ENCODE data around the gene GEMIN7. TPM values are rescaled to one million over a fixed set of nuclear protein-coding genes. Genes with fewer than 3 reads are reported as not detected.
"Not testable (repeated sequence)": the region's sequence is repeated elsewhere in the genome, so short reads cannot be mapped to it uniquely, and the experiment has no call there.

Gene GEMIN7
- total RNA-seq, 1 experiment from 2014 or later, result 77.0 TPM

DNA sequence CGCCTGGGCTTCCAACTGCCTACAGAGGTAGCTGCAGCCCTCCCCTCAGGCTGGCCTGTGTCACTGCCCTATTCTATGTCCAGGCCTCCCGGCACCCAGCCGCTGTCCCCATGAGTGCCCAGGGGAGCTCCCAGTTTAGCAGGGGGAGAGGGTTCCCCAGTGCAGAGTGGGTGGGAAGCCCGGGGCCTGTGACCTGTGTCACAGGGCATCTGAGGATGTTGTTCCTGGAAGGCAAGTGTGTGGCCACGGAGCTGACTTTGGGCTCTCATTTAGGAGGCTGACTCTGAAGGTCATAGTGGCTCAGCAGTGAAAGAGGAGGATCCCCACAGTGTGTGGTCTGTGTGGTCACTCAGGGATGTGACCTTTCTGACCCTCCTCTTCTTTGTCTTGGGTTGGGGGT is 39.0 kb downstream of the GEMIN7 start:
- no peak overlapping the region for H3K4me3 ChIP-seq (ENCODE audit: insufficient read depth, low read depth, low read length)
- H3K36me3 ChIP-seq (replicated peaks; ENCODE audit: control insufficient read depth, insufficient read depth, low read length), result no peaks in the 10 kb centered on the region

DNA sequence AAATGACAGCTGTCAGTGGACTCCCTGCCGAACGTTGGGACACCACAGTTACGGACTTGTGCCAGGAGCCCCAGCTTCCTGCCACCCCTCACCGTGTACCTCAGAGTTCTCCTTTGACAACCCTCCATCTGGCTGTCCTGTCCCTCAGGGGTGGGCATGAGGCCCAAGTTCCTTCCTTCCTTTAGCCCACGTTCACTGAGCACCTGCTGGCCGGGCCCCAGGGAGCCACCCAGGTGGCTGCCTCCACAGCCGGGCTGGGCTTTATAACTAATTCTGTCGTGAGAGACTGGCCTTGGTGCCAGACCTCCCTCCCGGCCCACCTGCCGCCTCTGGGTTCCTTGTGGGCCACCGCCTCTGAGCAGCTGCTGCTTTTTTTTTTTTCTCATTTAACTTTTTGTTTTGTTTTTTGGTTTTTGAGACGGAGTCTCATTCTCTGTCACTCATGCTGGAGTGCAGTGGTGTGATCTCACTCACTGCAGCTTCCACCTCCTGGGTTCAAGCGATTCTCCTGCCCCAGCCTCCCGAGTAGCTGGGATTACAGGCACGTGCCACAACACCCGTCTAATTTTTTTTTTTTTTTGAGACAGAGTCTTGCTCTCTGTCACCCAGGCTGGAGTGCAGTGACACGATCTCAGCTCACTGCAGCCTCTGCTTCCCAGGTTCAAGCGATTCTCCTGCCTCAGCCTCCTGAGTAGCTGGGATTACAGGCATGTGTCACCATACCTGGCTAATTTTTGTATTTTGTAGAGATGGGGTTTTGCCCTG is 39.7 kb downstream of the GEMIN7 start:
- not testable (repeated sequence) for H3K4me3 ChIP-seq (ENCODE audit: insufficient read depth, low read depth, low read length); DNase-seq; H3K36me3 ChIP-seq (replicated peaks; ENCODE audit: control insufficient read depth, insufficient read depth, low read length); H3K27me3 ChIP-seq (ENCODE audit: control insufficient read depth, insufficient read depth, low read length)

More for the DNA sequence above, 39.0 kb downstream of the GEMIN7 start:
- H3K27me3 ChIP-seq (ENCODE audit: control insufficient read depth, insufficient read depth, low read length), result no peaks in the 10 kb centered on the region
- no peak for DNase-seq

DNA sequence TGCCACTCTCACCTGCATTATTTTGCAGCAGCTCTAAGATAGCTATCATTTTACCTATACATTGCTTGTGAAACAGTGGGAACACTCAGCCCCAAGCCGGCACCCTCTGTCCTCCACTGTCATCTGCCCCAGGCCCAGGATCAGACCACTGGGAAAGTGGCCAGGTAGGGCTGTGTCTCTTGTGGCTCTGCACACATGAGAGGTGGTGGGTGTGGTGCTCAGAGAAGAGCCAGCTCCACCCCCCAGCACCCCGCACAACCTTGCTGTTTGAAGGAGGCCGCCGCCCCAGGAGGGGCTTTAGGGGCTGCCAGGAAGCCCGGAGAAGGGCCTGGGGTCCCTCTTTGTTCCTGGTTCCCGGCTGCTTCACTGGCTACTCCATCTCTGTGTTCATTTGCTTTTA is 40.5 kb downstream of the GEMIN7 start:
- Histone ChIP-seq H3K36me3 (replicated peaks; ENCODE audit: control insufficient read depth, insufficient read depth, low read length) (no peaks in the 10 kb centered on the region; the same call in 1 of the 2 replicates), H3K4me3 (ENCODE audit: insufficient read depth, low read depth, low read length) (no peak overlapping the region), H3K27me3 (ENCODE audit: control insufficient read depth, insufficient read depth, low read length) (no peaks in the 10 kb centered on the region)
- DNase-seq, result no peak

GRCh38 chr19:45121827-45122345 is 42.8 kb downstream of the GEMIN7 start:
- DNase-seq, result no peak

GRCh38 chr19:45122832-45123231 is 43.8 kb downstream of the GEMIN7 start:
- no peaks in the 10 kb centered on the region for H3K27me3 ChIP-seq (ENCODE audit: control insufficient read depth, insufficient read depth, low read length)
- no peak overlapping the region for H3K4me3 ChIP-seq (ENCODE audit: insufficient read depth, low read depth, low read length)
- no peaks in the 10 kb centered on the region; the same call in none of the 2 replicates for H3K36me3 ChIP-seq (replicated peaks; ENCODE audit: control insufficient read depth, insufficient read depth, low read length)
- DNase-seq, result no peak

More at GRCh38 chr19:45121827-45122345, 42.8 kb downstream of the GEMIN7 start:
- Histone ChIP-seq H3K36me3 (replicated peaks; ENCODE audit: control insufficient read depth, insufficient read depth, low read length) (no peaks in the 10 kb centered on the region; the same call in none of the 2 replicates), H3K27me3 (ENCODE audit: control insufficient read depth, insufficient read depth, low read length) (no peaks in the 10 kb centered on the region), H3K4me3 (ENCODE audit: insufficient read depth, low read depth, low read length) (no peak overlapping the region)

DNA sequence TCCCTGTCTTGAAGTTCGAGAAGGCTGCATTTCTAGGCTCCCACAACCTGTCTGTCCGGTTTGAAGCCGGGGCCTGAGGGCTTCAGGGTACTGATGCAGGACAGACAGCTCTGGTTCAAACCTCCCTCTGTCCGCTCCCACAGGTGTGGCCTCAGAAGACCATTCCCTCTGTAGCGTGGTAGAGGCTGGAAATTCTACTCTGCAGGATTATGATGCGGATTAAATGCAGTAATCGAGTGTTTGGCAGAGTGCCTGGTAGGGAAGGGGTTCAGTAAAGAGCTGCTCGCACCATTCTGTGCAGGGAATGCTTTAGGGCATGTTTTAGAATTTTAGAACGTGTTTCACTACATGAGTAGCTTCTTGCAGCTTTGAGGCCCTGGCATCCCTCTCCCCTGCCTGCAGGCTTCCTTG is 44.4 kb downstream of the GEMIN7 start:
- no peak for DNase-seq
- no peak overlapping the region for H3K4me3 ChIP-seq (ENCODE audit: insufficient read depth, low read depth, low read length)
- H3K36me3 ChIP-seq (replicated peaks; ENCODE audit: control insufficient read depth, insufficient read depth, low read length), result no peaks in the 10 kb centered on the region; the same call in none of the 2 replicates
- no peaks in the 10 kb centered on the region for H3K27me3 ChIP-seq (ENCODE audit: control insufficient read depth, insufficient read depth, low read length)

DNA sequence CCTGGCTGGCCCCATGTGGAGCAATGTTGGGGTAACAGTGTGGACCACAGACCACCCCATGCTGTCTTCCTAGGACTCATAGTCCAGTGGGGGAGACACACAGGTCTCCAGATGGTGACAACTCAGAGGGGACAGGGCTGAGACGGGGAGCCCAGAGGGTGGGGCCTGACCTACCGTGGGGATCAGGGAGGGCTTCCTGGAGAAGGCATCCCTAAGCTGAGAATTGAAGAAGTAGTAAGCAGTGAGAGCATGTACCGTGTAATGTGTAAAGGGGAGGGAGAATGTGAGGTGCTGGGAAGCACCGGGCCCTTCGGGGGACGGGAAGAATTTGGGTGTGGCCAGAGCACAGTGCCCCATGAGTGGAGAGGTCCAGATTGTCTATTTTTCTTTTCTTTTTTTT is 45.0 kb downstream of the GEMIN7 start:
- DNase-seq, result no peak
- Histone ChIP-seq H3K4me3 (ENCODE audit: insufficient read depth, low read depth, low read length) (no peak overlapping the region), H3K27me3 (ENCODE audit: control insufficient read depth, insufficient read depth, low read length) (no peaks in the 10 kb centered on the region), H3K36me3 (replicated peaks; ENCODE audit: control insufficient read depth, insufficient read depth, low read length) (no peaks in the 10 kb centered on the region; the same call in none of the 2 replicates)

- Histone ChIP-seq H3K36me3 (replicated peaks; ENCODE audit: control insufficient read depth, insufficient read depth, low read length) (no peaks in the 10 kb centered on the region; the same call in none of the 2 replicates), H3K27me3 (ENCODE audit: control insufficient read depth, insufficient read depth, low read length) (no peaks in the 10 kb centered on the region), H3K4me3 (ENCODE audit: insufficient read depth, low read depth, low read length) (no peak overlapping the region)
- no peak for DNase-seq
Observed at GRCh38 chr19:45125360-45125759, 46.3 kb downstream of the GEMIN7 start.

DNA sequence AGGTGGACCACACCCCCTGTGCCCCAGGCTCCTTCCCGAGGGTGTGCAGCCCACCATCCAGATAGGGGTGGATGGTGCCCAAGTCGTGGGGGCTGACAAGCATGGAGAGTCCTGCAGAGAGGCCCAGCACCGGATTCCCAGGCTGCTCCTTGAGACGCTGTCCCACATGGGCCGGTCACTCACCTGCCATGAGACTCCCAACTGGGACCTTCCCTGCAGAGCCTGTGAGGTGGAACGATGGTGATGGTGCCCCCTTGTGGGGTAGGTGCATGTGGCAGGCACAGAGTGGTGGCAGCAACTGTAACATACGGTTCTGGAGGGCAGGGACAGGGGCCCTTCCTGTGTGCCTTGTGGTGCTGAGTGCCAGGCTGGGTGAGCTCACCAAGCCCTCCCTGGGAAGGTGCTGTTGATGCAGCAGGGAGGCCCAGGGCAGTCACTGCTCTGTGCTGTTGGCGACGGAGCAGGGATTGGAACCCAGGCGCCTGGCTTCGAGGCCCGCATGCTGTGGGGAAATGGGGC is 47.0 kb downstream of the GEMIN7 start:
- H3K27me3 ChIP-seq (ENCODE audit: control insufficient read depth, insufficient read depth, low read length), result no peaks in the 10 kb centered on the region
- peak; percentile 91 for DNase-seq
- no peak overlapping the region for H3K4me3 ChIP-seq (ENCODE audit: insufficient read depth, low read depth, low read length)
- no peaks in the 10 kb centered on the region; the same call in none of the 2 replicates for H3K36me3 ChIP-seq (replicated peaks; ENCODE audit: control insufficient read depth, insufficient read depth, low read length)

DNA sequence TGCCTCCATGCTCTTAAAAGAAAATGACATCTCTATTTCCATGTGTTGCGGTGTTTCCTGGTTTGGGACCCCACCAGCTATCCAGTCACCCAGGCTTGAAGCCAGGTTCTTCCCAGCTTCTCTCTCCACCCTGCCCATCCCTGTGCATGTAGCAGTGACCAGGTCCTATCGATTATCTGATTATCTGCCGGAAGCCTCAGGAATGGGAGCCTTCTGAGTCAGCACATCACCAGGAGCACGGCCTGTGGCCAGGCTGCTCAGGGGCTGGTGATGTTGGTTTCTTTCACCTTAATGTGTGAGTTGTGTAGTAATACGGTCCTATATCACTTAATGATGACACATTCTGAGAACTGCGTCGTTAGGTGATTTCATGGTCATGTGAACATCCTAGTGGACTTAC is 47.6 kb downstream of the GEMIN7 start:
- Histone ChIP-seq H3K4me3 (ENCODE audit: insufficient read depth, low read depth, low read length) (no peak overlapping the region), H3K36me3 (replicated peaks; ENCODE audit: control insufficient read depth, insufficient read depth, low read length) (no peaks in the 10 kb centered on the region; the same call in none of the 2 replicates), H3K27me3 (ENCODE audit: control insufficient read depth, insufficient read depth, low read length) (no peaks in the 10 kb centered on the region)
- DNase-seq, result no peak

- Histone ChIP-seq H3K27me3 (ENCODE audit: control insufficient read depth, insufficient read depth, low read length) (no peaks in the 10 kb centered on the region), H3K36me3 (replicated peaks; ENCODE audit: control insufficient read depth, insufficient read depth, low read length) (no peaks in the 10 kb centered on the region; the same call in none of the 2 replicates), H3K4me3 (ENCODE audit: insufficient read depth, low read depth, low read length) (no peak overlapping the region)
- no peak for DNase-seq
Observed at GRCh38 chr19:45128146-45128545, 49.1 kb downstream of the GEMIN7 start.

DNA sequence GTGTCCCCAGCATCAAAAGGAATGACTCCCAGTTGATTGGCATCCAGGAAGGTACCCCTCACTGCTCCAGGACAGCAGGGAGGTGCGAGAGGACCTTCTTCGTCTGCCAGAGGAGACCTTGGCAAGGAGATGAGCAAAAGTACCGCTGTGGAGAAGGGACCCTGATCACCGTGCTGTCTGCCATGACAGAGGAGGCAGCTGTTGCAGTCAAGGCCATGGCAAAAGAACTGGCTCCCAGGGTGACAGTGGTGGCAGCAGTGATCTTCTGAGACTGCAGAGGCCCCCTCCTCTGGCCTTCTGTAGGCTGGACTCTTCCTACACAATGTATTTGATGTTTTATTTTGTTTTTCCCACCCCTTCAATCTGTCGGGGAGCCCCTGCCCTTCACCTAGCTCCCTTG is 49.7 kb downstream of the GEMIN7 start:
- no peaks in the 10 kb centered on the region for H3K27me3 ChIP-seq (ENCODE audit: control insufficient read depth, insufficient read depth, low read length)
- no peaks in the 10 kb centered on the region; the same call in 1 of the 2 replicates for H3K36me3 ChIP-seq (replicated peaks; ENCODE audit: control insufficient read depth, insufficient read depth, low read length)
- H3K4me3 ChIP-seq (ENCODE audit: insufficient read depth, low read depth, low read length), result no peak overlapping the region
- no peak for DNase-seq

DNA sequence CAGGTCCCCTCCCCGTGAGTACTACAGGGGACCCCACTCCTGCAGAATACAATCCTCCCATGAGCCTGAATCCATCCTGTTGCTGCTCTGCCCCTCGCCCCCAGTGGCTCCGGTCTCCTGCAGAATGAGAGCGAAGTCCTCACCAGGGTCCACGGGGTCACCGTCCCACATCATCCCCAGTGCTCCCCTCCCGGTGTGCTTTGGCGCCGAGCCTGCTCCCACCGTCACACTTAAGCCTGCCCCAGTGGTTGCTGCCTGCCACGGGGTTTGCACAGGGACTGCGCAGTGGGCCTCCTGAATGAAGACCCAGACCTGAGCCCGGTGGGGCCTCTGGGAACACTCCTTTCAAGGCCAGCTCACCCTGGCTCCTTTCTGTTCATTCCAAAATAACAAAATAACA is 51.2 kb downstream of the GEMIN7 start:
- DNase-seq, result peak; percentile 41
- no peak overlapping the region for H3K4me3 ChIP-seq (ENCODE audit: insufficient read depth, low read depth, low read length)
- no peaks in the 10 kb centered on the region for H3K27me3 ChIP-seq (ENCODE audit: control insufficient read depth, insufficient read depth, low read length)

GRCh38 chr19:45130888-45131615 is 52.0 kb downstream of the GEMIN7 start:
- Histone ChIP-seq H3K4me3 (ENCODE audit: insufficient read depth, low read depth, low read length) (no peak overlapping the region), H3K36me3 (replicated peaks; ENCODE audit: control insufficient read depth, insufficient read depth, low read length) (no peaks in the 10 kb centered on the region; the same call in 1 of the 2 replicates), H3K27me3 (ENCODE audit: control insufficient read depth, insufficient read depth, low read length) (no peaks in the 10 kb centered on the region)
- DNase-seq, result peak; percentile 72

More for the DNA sequence above, 51.2 kb downstream of the GEMIN7 start:
- no peaks in the 10 kb centered on the region; the same call in 1 of the 2 replicates for H3K36me3 ChIP-seq (replicated peaks; ENCODE audit: control insufficient read depth, insufficient read depth, low read length)

Data from H7 (cell line).